CD4-positive, alpha-beta T cell (primary cell): Measurements from ENCODE around the gene PSMD2. TPM values are rescaled to one million over a fixed set of nuclear protein-coding genes. Genes with fewer than 3 reads are reported as not detected.
A peak's percentile ranks its signal among the peaks of the same experiment; 100 is the strongest.

Experiments
- ATAC-seq: fragments of 200-7000 bp; cut with Tn5 transposase; one replicate; pipeline ENCODE4 v1.10.0; 2022; ENCODE audit warnings: mild to moderate bottlenecking; ENCODE audit not compliant: poor library complexity
- CTCF ChIA-PET: fragments of 350-600 bp; sonication (Branson Sonifier 250); formaldehyde crosslinking; loops from one replicate; lab custom pipeline; 2021; ENCODE audit warnings: antibody characterized with exemption, inconsistent platforms; lab: Charles Lee
- POLR2A ChIA-PET: fragments of 350-600 bp; sonication (Branson Sonifier 250); formaldehyde crosslinking; loops from one replicate; lab custom pipeline; 2021; ENCODE audit warnings: antibody characterized with exemption, inconsistent platforms; lab: Charles Lee
- DNase-seq, 14 experiments: peaks; one replicate each; pipeline ENCODE4 v3.0.0-alpha.2; 2013 to 2020; ENCODE audit warnings: mixed read lengths in 2 of 14
- H3K27ac ChIP-seq, 2 donors: one replicate each; pipeline versions ENCODE4 v1.5.1 to v1.7.0; 2013; ENCODE audit warnings: low read length in 2 of 2, low read depth in 1 of 2, mild to moderate bottlenecking in 1 of 2
- H3K27me3 ChIP-seq, 2 experiments: 1 replicate in 1 of 2; 2 replicates in 1 of 2; pipeline versions ENCODE4 v1.6.1 to v1.7.0; 2013; ENCODE audit warnings: low read length in 2 of 2, control low read depth in 1 of 2, mild to moderate bottlenecking in 1 of 2, moderate library complexity in 1 of 2; ENCODE audit not compliant: insufficient read depth in 2 of 2, control insufficient read depth in 1 of 2
- H3K36me3 ChIP-seq: one replicate; pipeline ENCODE4 v1.6.1; 2013; ENCODE audit warnings: low read length, control low read depth; ENCODE audit not compliant: insufficient read depth
- H3K4me1 ChIP-seq: one replicate; pipeline ENCODE4 v1.6.1; 2013; ENCODE audit warnings: low read length, control low read depth; ENCODE audit not compliant: insufficient read depth
- H3K4me3 ChIP-seq: one replicate; pipeline ENCODE4 v1.5.1; 2013; ENCODE audit warnings: mild to moderate bottlenecking, low read length, moderate library complexity
- H3K9me3 ChIP-seq, 2 experiments: 1 replicate in 1 of 2; 2 replicates in 1 of 2; pipeline versions ENCODE4 v1.6.1 to v1.7.0; 2013; ENCODE audit warnings: low read length in 2 of 2, mild to moderate bottlenecking in 2 of 2, control low read depth in 1 of 2, moderate library complexity in 1 of 2; ENCODE audit not compliant: control insufficient read depth in 1 of 2, insufficient read depth in 1 of 2
- H3K27ac Mint-ChIP-seq: one replicate; pipeline ENCODE4 v1.8.0; 2020; ENCODE audit warnings: mixed read lengths
- H3K27me3 Mint-ChIP-seq: one replicate; pipeline ENCODE4 v1.8.0; 2021; ENCODE audit warnings: mixed read lengths
- H3K36me3 Mint-ChIP-seq: one replicate; pipeline ENCODE4 v1.8.0; 2021; ENCODE audit warnings: low read depth, mixed read lengths
- H3K4me1 Mint-ChIP-seq: one replicate; pipeline ENCODE4 v1.8.0; 2021; ENCODE audit warnings: low read depth, mixed read lengths
- H3K4me3 Mint-ChIP-seq: one replicate; pipeline ENCODE4 v1.8.0; 2020; ENCODE audit warnings: mild to moderate bottlenecking, mixed read lengths
- H3K9me3 Mint-ChIP-seq: one replicate; pipeline ENCODE4 v1.8.0; 2020; ENCODE audit warnings: mixed read lengths
- intact Hi-C, 2 experiments: fragments of 100-400 bp; cut with DNase I in 1 of 2; cut with micrococcal nuclease in 1 of 2; formaldehyde crosslinking; loops; one replicate each; pipeline versions ENCODE4 v1.15.1 to v1.9.0; 2023 to 2025; cut with DNase I, micrococcal nuclease
- total RNA-seq, 174 experiments: library from RNA in 2 of 174; stranded (reverse) in 2 of 174; gene quantifications; one replicate each; pipeline ENCODE4 v1.2.3 and lab custom pipeline; 2021 to 2026
- TF ChIP-seq, protein P1 (sequence below): fragments of 200-600 bp; IDR thresholded peaks from one replicate; pipeline ENCODE4 v1.8.0; 2022; ENCODE audit warnings: antibody characterized with exemption, mild to moderate bottlenecking

PSMD2 gene
- total RNA-seq, 2 experiments from 2014 or later, result 159 TPM

DNA sequence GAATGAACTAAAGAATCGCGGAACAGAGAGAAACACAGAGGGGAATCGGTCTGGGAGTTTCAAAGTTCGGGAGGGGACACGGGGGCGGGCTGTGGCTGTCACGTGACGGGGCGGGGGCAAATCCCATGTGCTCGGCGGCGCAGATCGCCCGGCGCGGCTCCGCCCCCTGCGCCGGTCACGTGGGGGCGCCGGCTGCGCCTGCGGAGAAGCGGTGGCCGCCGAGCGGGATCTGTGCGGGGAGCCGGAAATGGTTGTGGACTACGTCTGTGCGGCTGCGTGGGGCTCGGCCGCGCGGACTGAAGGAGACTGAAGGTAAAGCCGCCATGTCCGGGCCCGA is 15.3 kb downstream of the PSMD2 start, which contains the start of gene EIF4G1:
TSS of gene EIF4G1 (plus strand) at position 244 of the 337 bp plus-strand sequence. CDS start 1,191 bp downstream, outside the sequence.
- Histone ChIP-seq H3K4me1 (peaks cover 38% of the 10 kb centered on the region), H3K27ac (peak within 1 kb of the TSS; percentile 84 to 95), H3K4me3 (peak within 1 kb of the TSS; percentile 77), H3K9me3 (no peaks in the 10 kb centered on the region), H3K27me3 (no peaks in the 10 kb centered on the region), H3K36me3 (peaks cover 22% of the 10 kb centered on the region)
- ATAC-seq, result peak; percentile 83
- POLR2A ChIA-PET, result no interaction called here
- Mint-ChIP-seq H3K27ac (peak within 1 kb of the TSS; percentile 95), H3K36me3 (peaks cover 33% of the 10 kb centered on the region), H3K4me1 (peaks cover 27% of the 10 kb centered on the region), H3K4me3 (peak within 1 kb of the TSS; percentile 94), H3K27me3 (no peaks in the 10 kb centered on the region), H3K9me3 (no peaks in the 10 kb centered on the region)
- CTCF ChIA-PET, result no interaction called here
- peak; percentile 84 to 98 (median 90) for DNase-seq
- TF ChIP-seq, protein P1, sequence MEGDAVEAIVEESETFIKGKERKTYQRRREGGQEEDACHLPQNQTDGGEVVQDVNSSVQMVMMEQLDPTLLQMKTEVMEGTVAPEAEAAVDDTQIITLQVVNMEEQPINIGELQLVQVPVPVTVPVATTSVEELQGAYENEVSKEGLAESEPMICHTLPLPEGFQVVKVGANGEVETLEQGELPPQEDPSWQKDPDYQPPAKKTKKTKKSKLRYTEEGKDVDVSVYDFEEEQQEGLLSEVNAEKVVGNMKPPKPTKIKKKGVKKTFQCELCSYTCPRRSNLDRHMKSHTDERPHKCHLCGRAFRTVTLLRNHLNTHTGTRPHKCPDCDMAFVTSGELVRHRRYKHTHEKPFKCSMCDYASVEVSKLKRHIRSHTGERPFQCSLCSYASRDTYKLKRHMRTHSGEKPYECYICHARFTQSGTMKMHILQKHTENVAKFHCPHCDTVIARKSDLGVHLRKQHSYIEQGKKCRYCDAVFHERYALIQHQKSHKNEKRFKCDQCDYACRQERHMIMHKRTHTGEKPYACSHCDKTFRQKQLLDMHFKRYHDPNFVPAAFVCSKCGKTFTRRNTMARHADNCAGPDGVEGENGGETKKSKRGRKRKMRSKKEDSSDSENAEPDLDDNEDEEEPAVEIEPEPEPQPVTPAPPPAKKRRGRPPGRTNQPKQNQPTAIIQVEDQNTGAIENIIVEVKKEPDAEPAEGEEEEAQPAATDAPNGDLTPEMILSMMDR, result no peak
- intact Hi-C loops, result loop anchor here (1.0 kb wide), 2 partner anchors 15 to 21 kb away; partner anchors contain the start of gene PSMD2 (in 2 of the 2)

- peak overlapping the region; percentile 94 for H3K4me3 Mint-ChIP-seq
- H3K4me3 ChIP-seq, result peak overlapping the region; percentile 77
- H3K36me3 ChIP-seq, result peaks cover 27% of the 10 kb centered on the region
- peaks cover 34% of the 10 kb centered on the region for H3K36me3 Mint-ChIP-seq
- no peaks in the 10 kb centered on the region for H3K27me3 Mint-ChIP-seq
- CTCF ChIA-PET, result no interaction called here
- TF ChIP-seq, protein P1, result no peak
- POLR2A ChIA-PET, result interaction anchor here (0.8 to 1.3 kb wide), 5 partner anchors 11 to 502 kb away, joined by 3 to 4 read pairs (median 3); partner anchors contain the start of gene FAM131A
- no peaks in the 10 kb centered on the region for H3K9me3 Mint-ChIP-seq
- H3K27ac ChIP-seq, result peak overlapping the region; percentile 84 to 95
- peaks cover 27% of the 10 kb centered on the region for H3K4me1 Mint-ChIP-seq
- peaks cover 43% of the 10 kb centered on the region for H3K4me1 ChIP-seq
- intact Hi-C loops, result loop anchor here (1.0 to 5.0 kb wide), 4 partner anchors 16 to 298 kb away; partner anchors contain the start of genes PSMD2 (in 2 of the 2), ABCC5 (in 1 of the 2) and ABCF3 (in 1 of the 2)
- peak; percentile 58 for ATAC-seq
- DNase-seq, result peak; percentile 37 to 87 (median 66)
- H3K27ac Mint-ChIP-seq, result peak overlapping the region; percentile 95
- H3K27me3 ChIP-seq, result no peaks in the 10 kb centered on the region
- no peaks in the 10 kb centered on the region for H3K9me3 ChIP-seq
Observed at GRCh38 chr3:184314700-184315542, 15.9 kb downstream of the PSMD2 start.

GRCh38 chr3:184315543-184315867 is 16.5 kb downstream of the PSMD2 start:
- POLR2A ChIA-PET, result interaction anchor here (0.8 to 1.4 kb wide), 7 partner anchors 10 to 502 kb away, joined by 3 to 5 read pairs (median 3); partner anchors contain the start of genes ABCF3, EIF2B5 and FAM131A
- ATAC-seq (peak; percentile 11), DNase-seq (no peak)

More at GRCh38 chr3:184315543-184315867, 16.5 kb downstream of the PSMD2 start:
- CTCF ChIA-PET, result no interaction called here
- H3K4me1 ChIP-seq, result peaks cover 47% of the 10 kb centered on the region
- H3K4me3 Mint-ChIP-seq, result peak overlapping the region; percentile 94
- H3K27ac ChIP-seq, result peak overlapping the region; percentile 84 to 95
- H3K9me3 Mint-ChIP-seq, result no peaks in the 10 kb centered on the region
- H3K9me3 ChIP-seq, result no peaks in the 10 kb centered on the region
- TF ChIP-seq, protein P1, result no peak
- intact Hi-C loops, result loop anchor here in 1 of 2 experiments (5.0 kb wide), 2 partner anchors 128 to 298 kb away; partner anchors contain the start of genes ABCC5 and ABCF3
- peaks cover 38% of the 10 kb centered on the region for H3K36me3 Mint-ChIP-seq
- H3K4me3 ChIP-seq, result peak overlapping the region; percentile 77
- H3K27me3 Mint-ChIP-seq, result no peaks in the 10 kb centered on the region
- H3K27ac Mint-ChIP-seq, result peak overlapping the region; percentile 95
- no peaks in the 10 kb centered on the region for H3K27me3 ChIP-seq
- H3K4me1 Mint-ChIP-seq, result peaks cover 27% of the 10 kb centered on the region
- H3K36me3 ChIP-seq, result peaks cover 32% of the 10 kb centered on the region
